SK-N-SH (cell line): ENCODE results near the gene NAT8L. TPM values are rescaled to one million over a fixed set of nuclear protein-coding genes. Genes with fewer than 3 reads are reported as not detected.

ENCODE experiments used
- CTCF ChIA-PET: fragments of 300-600, 350-600 bp; formaldehyde crosslinking; extraction: SDS; loops from one replicate; lab custom pipeline; 2021; lab: Yijun Ruan, JAX
- POLR2A ChIA-PET: fragments of 350-600 bp; sonication (Branson Sonifier 250); formaldehyde crosslinking; extraction: SDS; loops from one replicate; lab custom pipeline; 2020; ENCODE audit warnings: antibody characterized with exemption, inconsistent platforms; lab: Yijun Ruan, JAX
- DNase-seq: peaks from one replicate; pipeline ENCODE4 v3.0.0; 2012
- H2AFZ ChIP-seq: fragments of 200-600 bp; sonication (generic); 2 replicates; pipeline ENCODE4 v1.8.1; 2016; ENCODE audit warnings: antibody characterized with exemption, mild to moderate bottlenecking, low read depth
- H3F3A ChIP-seq: fragments of 200-600 bp; sonication (generic); replicated peaks from 2 replicates; pipeline ENCODE3; 2016; ENCODE audit warnings: antibody characterized with exemption, mild to moderate bottlenecking; ENCODE audit not compliant: insufficient read depth
- H3K27ac ChIP-seq, 2 experiments: fragments of 200-500 bp in 1 of 2; fragments of 200-600 bp in 1 of 2; sonication (Bioruptor generic) in 1 of 2; sonication (generic), shearing (Covaris generic) in 1 of 2; 2 replicates each; pipeline versions ENCODE4 v1.5.1 to v1.6.1; 2014 to 2016; ENCODE audit warnings: low read depth in 2 of 2, inconsistent platforms in 1 of 2, low read length in 1 of 2, mild to moderate bottlenecking in 1 of 2, mixed read lengths in 1 of 2
- H3K27me3 ChIP-seq: fragments of 200-600 bp; sonication (generic), shearing (Covaris generic); 2 replicates; pipeline ENCODE4 v1.6.1; 2016; ENCODE audit warnings: mixed run types; ENCODE audit not compliant: insufficient read depth
- H3K36me3 ChIP-seq, 2 experiments: fragments of 200-500 bp in 1 of 2; fragments of 200-600 bp in 1 of 2; sonication (Bioruptor generic) in 1 of 2; sonication (generic) in 1 of 2; replicated peaks in 1 of 2; 2 replicates each; pipeline versions ENCODE3 to v1.5.1; 2014 to 2016; ENCODE audit warnings: low read length in 1 of 2, mild to moderate bottlenecking in 1 of 2; ENCODE audit not compliant: insufficient read depth in 2 of 2, control insufficient read depth in 1 of 2
- H3K4me1 ChIP-seq, 2 experiments: fragments of 200-500 bp in 1 of 2; fragments of 200-600 bp in 1 of 2; sonication (Bioruptor generic) in 1 of 2; sonication (generic), shearing (Covaris generic) in 1 of 2; 2 replicates each; pipeline versions ENCODE4 v1.5.1 to v1.6.1; 2014 to 2016; ENCODE audit warnings: low read depth in 1 of 2, low read length in 1 of 2, mixed run types in 1 of 2; ENCODE audit not compliant: insufficient read depth in 2 of 2, control insufficient read depth in 1 of 2
- H3K4me2 ChIP-seq: fragments of 200-600 bp; sonication (generic), shearing (Covaris generic); 2 replicates; pipeline ENCODE4 v1.6.1; 2017; ENCODE audit warnings: mixed run types
- H3K4me3 ChIP-seq, 2 experiments: fragments of 200-500 bp in 1 of 2; fragments of 200-600 bp in 1 of 2; sonication (Bioruptor generic) in 1 of 2; sonication (generic), shearing (Covaris generic) in 1 of 2; 2 replicates each; pipeline versions ENCODE4 v1.5.1 to v1.8.1; 2014 to 2016; ENCODE audit warnings: low read depth in 2 of 2, inconsistent platforms in 1 of 2, low read length in 1 of 2, mild to moderate bottlenecking in 1 of 2, mixed read lengths in 1 of 2, moderate library complexity in 1 of 2
- H3K79me2 ChIP-seq: fragments of 200-600 bp; sonication (generic); 2 replicates; pipeline ENCODE4 v1.8.1; 2017; ENCODE audit warnings: mild to moderate bottlenecking; ENCODE audit not compliant: insufficient read depth
- H3K9ac ChIP-seq: fragments of 200-600 bp; sonication (generic); 2 replicates; pipeline ENCODE4 v1.6.1; 2017; ENCODE audit warnings: mixed run types
- H3K9me2 ChIP-seq: fragments of 200-600 bp; sonication (generic); 2 replicates; pipeline ENCODE4 v1.6.1; 2017; ENCODE audit warnings: mixed run types
- H3K9me3 ChIP-seq: fragments of 200-600 bp; sonication (generic); 2 replicates; pipeline ENCODE4 v1.6.1; 2017; ENCODE audit warnings: mixed run types, mild to moderate bottlenecking, moderate library complexity
- H4K20me1 ChIP-seq: fragments of 200-600 bp; sonication (generic); 2 replicates; pipeline ENCODE4 v1.6.1; 2017; ENCODE audit warnings: mild to moderate bottlenecking, mixed run types; ENCODE audit not compliant: insufficient read depth
- ELF1 ChIP-seq: IDR thresholded peaks from 2 replicates; pipeline ENCODE4 v1.4.0; 2012
- EP300 ChIP-seq, 2 experiments: IDR thresholded peaks; 2 replicates each; pipeline versions ENCODE4 v1.4.0 to v1.6.1; 2012; ENCODE audit warnings: borderline replicate concordance in 1 of 2, low read depth in 1 of 2, low read length in 1 of 2
- FOSL2 ChIP-seq: IDR thresholded peaks from 2 replicates; pipeline ENCODE4 v1.4.0; 2012; ENCODE audit warnings: low read depth, mild to moderate bottlenecking, moderate library complexity, borderline replicate concordance
- FOXJ3 ChIP-seq: sonication (generic); formaldehyde crosslinking; IDR thresholded peaks from 2 replicates; pipeline ENCODE4 v1.5.1; 2020; ENCODE audit warnings: mild to moderate bottlenecking, missing genetic modification reagents
- FOXM1 ChIP-seq: IDR thresholded peaks from 2 replicates; pipeline ENCODE4 v1.4.0; 2012; ENCODE audit warnings: low read depth, mild to moderate bottlenecking
- NRF1 ChIP-seq: IDR thresholded peaks from 2 replicates; pipeline ENCODE4 v1.6.1; 2012; ENCODE audit warnings: low read depth, mild to moderate bottlenecking, low read length
- RAD21 ChIP-seq: IDR thresholded peaks from 2 replicates; pipeline ENCODE4 v1.6.1; 2012; ENCODE audit warnings: mild to moderate bottlenecking, low read length
- RCOR1 ChIP-seq: fragments of 150-350 bp; IDR thresholded peaks from 2 replicates; pipeline ENCODE4 v1.6.1; 2017; ENCODE audit warnings: antibody characterized with exemption, low read length
- REST ChIP-seq: IDR thresholded peaks from 2 replicates; pipeline ENCODE4 v1.6.1; 2012; ENCODE audit warnings: mild to moderate bottlenecking, low read depth, low read length, moderate library complexity
- TCF12 ChIP-seq: IDR thresholded peaks from 2 replicates; pipeline ENCODE4 v1.4.0; 2012
- YY1 ChIP-seq: IDR thresholded peaks from 2 replicates; pipeline ENCODE4 v1.4.0; 2012; ENCODE audit warnings: low read depth, mild to moderate bottlenecking
- ZBTB33 ChIP-seq: IDR thresholded peaks from 2 replicates; pipeline ENCODE4 v1.4.0; 2012; ENCODE audit warnings: low read depth, borderline replicate concordance
- WGBS: methylation state at CpG from one replicate; pipeline ENCODE4 v1.1.6; 2017; ENCODE audit warnings: low lambda C conversion rate; 5-methylcytosine and 5-hydroxymethylcytosine counted together
- polyA plus RNA-seq, 3 experiments: library from polyadenylated mRNA; depleted of rRNA; stranded (reverse); fragments of >200 nt; gene quantifications; 2 replicates each; pipeline ENCODE4 v1.2.3, GENCODE V29; 2012
- TF ChIP-seq, protein P1 (sequence below): fragments of 150-350 bp; IDR thresholded peaks from 2 replicates; pipeline ENCODE4 v1.6.1; 2017; ENCODE audit warnings: antibody characterized with exemption, low read length, low read depth, borderline replicate concordance
- TF ChIP-seq, protein P2 (sequence below): IDR thresholded peaks from 2 replicates; pipeline ENCODE4 v1.4.0; 2012; ENCODE audit warnings: low read depth, borderline replicate concordance
- TF ChIP-seq, protein P3 (sequence below): fragments of 200-600 bp; sonication (generic); IDR thresholded peaks from 2 replicates; pipeline ENCODE4 v1.6.1; 2017; ENCODE audit warnings: antibody characterized with exemption, mild to moderate bottlenecking, moderate library complexity
- TF ChIP-seq, protein P4 (sequence below): IDR thresholded peaks from 2 replicates; pipeline ENCODE4; 2012

The NAT8L gene
- polyA plus RNA-seq, 1 of the 3 experiments (the other 2 are of a cell fraction), result 0.43 TPM

- TF ChIP-seq, protein P1, sequence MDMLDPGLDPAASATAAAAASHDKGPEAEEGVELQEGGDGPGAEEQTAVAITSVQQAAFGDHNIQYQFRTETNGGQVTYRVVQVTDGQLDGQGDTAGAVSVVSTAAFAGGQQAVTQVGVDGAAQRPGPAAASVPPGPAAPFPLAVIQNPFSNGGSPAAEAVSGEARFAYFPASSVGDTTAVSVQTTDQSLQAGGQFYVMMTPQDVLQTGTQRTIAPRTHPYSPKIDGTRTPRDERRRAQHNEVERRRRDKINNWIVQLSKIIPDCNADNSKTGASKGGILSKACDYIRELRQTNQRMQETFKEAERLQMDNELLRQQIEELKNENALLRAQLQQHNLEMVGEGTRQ, result no peak
- TF ChIP-seq, protein P2, sequence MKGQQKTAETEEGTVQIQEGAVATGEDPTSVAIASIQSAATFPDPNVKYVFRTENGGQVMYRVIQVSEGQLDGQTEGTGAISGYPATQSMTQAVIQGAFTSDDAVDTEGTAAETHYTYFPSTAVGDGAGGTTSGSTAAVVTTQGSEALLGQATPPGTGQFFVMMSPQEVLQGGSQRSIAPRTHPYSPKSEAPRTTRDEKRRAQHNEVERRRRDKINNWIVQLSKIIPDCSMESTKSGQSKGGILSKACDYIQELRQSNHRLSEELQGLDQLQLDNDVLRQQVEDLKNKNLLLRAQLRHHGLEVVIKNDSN, result no peak
- TF ChIP-seq EP300 (IDR thresholded peaks at IDR 0.05; ENCODE audit: borderline replicate concordance in 1 of 2, low read depth in 1 of 2, low read length in 1 of 2) (no peak), FOSL2 (no peak)
Observed at GRCh38 chr4:2070421-2071251, 11.5 kb downstream of the NAT8L start (continued).

- Histone ChIP-seq H2AFZ (no peak overlapping the region), H3K27me3 (no peaks in the 10 kb centered on the region), H3K27ac (no peak overlapping the region), H3K79me2 (no peaks in the 10 kb centered on the region), H3K9me3 (no peaks in the 10 kb centered on the region), H3F3A (no peaks in the 10 kb centered on the region), H3K9me2 (no peaks in the 10 kb centered on the region), H3K4me2 (no peak overlapping the region), H3K4me3 (no peak overlapping the region), H4K20me1 (no peaks in the 10 kb centered on the region), H3K9ac (no peak overlapping the region), H3K36me3 (no peaks in the 10 kb centered on the region), H3K4me1 (no peaks in the 10 kb centered on the region; a peak in 1 of 4 replicates)
- ChIA-PET POLR2A (no interaction called here), CTCF (no interaction called here)
- TF ChIP-seq RAD21 (no peak), RCOR1 (no peak), NRF1 (no peak), FOSL2 (no peak), ELF1 (no peak), FOXM1 (no peak), YY1 (no peak), FOXJ3 (CRISPR knock-in tag) (no peak), TCF12 (no peak), ZBTB33 (no peak), REST (no peak)
- TF ChIP-seq, protein P3, sequence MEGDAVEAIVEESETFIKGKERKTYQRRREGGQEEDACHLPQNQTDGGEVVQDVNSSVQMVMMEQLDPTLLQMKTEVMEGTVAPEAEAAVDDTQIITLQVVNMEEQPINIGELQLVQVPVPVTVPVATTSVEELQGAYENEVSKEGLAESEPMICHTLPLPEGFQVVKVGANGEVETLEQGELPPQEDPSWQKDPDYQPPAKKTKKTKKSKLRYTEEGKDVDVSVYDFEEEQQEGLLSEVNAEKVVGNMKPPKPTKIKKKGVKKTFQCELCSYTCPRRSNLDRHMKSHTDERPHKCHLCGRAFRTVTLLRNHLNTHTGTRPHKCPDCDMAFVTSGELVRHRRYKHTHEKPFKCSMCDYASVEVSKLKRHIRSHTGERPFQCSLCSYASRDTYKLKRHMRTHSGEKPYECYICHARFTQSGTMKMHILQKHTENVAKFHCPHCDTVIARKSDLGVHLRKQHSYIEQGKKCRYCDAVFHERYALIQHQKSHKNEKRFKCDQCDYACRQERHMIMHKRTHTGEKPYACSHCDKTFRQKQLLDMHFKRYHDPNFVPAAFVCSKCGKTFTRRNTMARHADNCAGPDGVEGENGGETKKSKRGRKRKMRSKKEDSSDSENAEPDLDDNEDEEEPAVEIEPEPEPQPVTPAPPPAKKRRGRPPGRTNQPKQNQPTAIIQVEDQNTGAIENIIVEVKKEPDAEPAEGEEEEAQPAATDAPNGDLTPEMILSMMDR, result no peak
- TF ChIP-seq, protein P1, result no peak
- TF ChIP-seq, protein P4, sequence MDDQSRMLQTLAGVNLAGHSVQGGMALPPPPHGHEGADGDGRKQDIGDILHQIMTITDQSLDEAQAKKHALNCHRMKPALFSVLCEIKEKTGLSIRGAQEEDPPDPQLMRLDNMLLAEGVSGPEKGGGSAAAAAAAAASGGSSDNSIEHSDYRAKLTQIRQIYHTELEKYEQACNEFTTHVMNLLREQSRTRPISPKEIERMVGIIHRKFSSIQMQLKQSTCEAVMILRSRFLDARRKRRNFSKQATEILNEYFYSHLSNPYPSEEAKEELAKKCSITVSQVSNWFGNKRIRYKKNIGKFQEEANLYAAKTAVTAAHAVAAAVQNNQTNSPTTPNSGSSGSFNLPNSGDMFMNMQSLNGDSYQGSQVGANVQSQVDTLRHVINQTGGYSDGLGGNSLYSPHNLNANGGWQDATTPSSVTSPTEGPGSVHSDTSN, result no peak
- 56% methylated on average over 4 of the region's 16 CpGs for WGBS
- DNase-seq, result no peak
Observed at GRCh38 chr4:2071252-2071911, 12.3 kb downstream of the NAT8L start.
